Fibroblast of upper back skin (primary cell): ENCODE results near the gene PLEKHG7.
A peak's percentile ranks its signal among the peaks of the same experiment; 100 is the strongest.
"Not testable (repeated sequence)": the region's sequence is repeated elsewhere in the genome, so short reads cannot be mapped to it uniquely, and the experiment has no call there.

Source experiments
- DNase-seq: peaks from one replicate; pipeline ENCODE4 v3.0.0-alpha.2; 2013

The PLEKHG7 gene

GRCh38 chr12:92717202-92717601 lies 14.4 kb downstream of the PLEKHG7 start:
- DNase-seq: peak; percentile 13

GRCh38 chr12:92718483-92718990 lies 15.7 kb downstream of the PLEKHG7 start:
- no peak for DNase-seq

- DNase-seq: peak; percentile 44
These were observed 16.9 kb downstream of the PLEKHG7 start for GRCh38 chr12:92719674-92720073.

GRCh38 chr12:92721130-92721529 lies 18.3 kb downstream of the PLEKHG7 start:
- DNase-seq: peak; percentile 58

- DNase-seq: no peak
These were observed 18.9 kb downstream of the PLEKHG7 start for GRCh38 chr12:92721656-92722055.

- no peak for DNase-seq
These were observed 20.1 kb downstream of the PLEKHG7 start for GRCh38 chr12:92722897-92723296.

- peak; percentile 37 for DNase-seq
These were observed 24.1 kb downstream of the PLEKHG7 start for GRCh38 chr12:92726850-92727249.

- no peak for DNase-seq
These were observed 27.1 kb downstream of the PLEKHG7 start for GRCh38 chr12:92729773-92730305.

- no peak for DNase-seq
These were observed 28.0 kb downstream of the PLEKHG7 start for GRCh38 chr12:92730758-92731157.

GRCh38 chr12:92732216-92732615 lies 29.4 kb downstream of the PLEKHG7 start:
- DNase-seq: no peak

- DNase-seq: no peak
These were observed 29.9 kb downstream of the PLEKHG7 start for GRCh38 chr12:92732716-92733115.

GRCh38 chr12:92733181-92733580 lies 30.4 kb downstream of the PLEKHG7 start:
- DNase-seq: no peak

GRCh38 chr12:92733661-92734060 lies 30.9 kb downstream of the PLEKHG7 start:
- no peak for DNase-seq

GRCh38 chr12:92735131-92735721 lies 32.4 kb downstream of the PLEKHG7 start:
- DNase-seq: peak; percentile 81

- DNase-seq: no peak
These were observed 33.8 kb downstream of the PLEKHG7 start for GRCh38 chr12:92736605-92737004.

- DNase-seq: no peak
These were observed 35.4 kb downstream of the PLEKHG7 start for GRCh38 chr12:92737855-92738850.

GRCh38 chr12:92739113-92739512 lies 36.3 kb downstream of the PLEKHG7 start:
- DNase-seq: no peak

GRCh38 chr12:92740411-92740810 lies 37.6 kb downstream of the PLEKHG7 start:
- DNase-seq: peak; percentile 27

- no peak for DNase-seq
These were observed 40.2 kb downstream of the PLEKHG7 start for GRCh38 chr12:92743026-92743425.

- DNase-seq: peak; percentile 92
These were observed 43.2 kb downstream of the PLEKHG7 start for GRCh38 chr12:92745856-92746550.

- no peak for DNase-seq
These were observed 44.4 kb downstream of the PLEKHG7 start for GRCh38 chr12:92747151-92747550.

GRCh38 chr12:92749691-92750090 lies 46.9 kb downstream of the PLEKHG7 start:
- not testable (repeated sequence) for DNase-seq
